ENCODE measurements around the gene TGFB1. TPM values are rescaled to one million over a fixed set of nuclear protein-coding genes. Genes with fewer than 3 reads are reported as not detected.

The TGFB1 gene
- total RNA-seq, 1 experiment from 2014 or later = 30.1 TPM

DNA sequence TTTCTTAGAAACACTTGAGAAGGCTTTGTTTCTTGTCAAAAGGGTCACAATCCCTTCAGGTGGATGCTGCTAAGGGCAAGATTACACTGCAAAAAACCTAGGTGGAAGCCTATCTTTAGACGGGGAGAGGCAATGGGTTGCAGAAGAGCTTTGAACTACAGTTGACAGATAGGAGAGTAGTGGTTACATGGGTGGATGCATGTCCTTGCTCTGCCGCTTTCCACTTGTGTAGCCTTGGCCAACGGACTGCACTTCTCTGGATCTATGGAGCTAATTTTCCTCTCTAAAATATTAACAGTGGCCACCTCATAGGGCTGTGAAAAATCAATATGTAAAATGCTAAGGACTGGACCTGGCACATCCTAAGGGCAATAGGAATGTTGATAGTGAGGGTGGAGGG, 44.9 kb upstream of the TGFB1 start:
- H3K4me3 Mint-ChIP-seq = peak overlapping the region; percentile 98 to 99
- H3K4me1 ChIP-seq (ENCODE audit: insufficient read depth, low read length) = no peaks in the 10 kb centered on the region
- no peak overlapping the region for H3K23ac ChIP-seq (ENCODE audit: insufficient read length, low read depth, low read length)
- H3K9me3 Mint-ChIP-seq = no peaks in the 10 kb centered on the region; a peak in 1 of 5 replicates
- H3K36me3 Mint-ChIP-seq (ENCODE audit: insufficient read depth in 1 of 3, low read depth in 3 of 3) = peaks cover 0 to 12% (median 0%) of the 10 kb centered on the region in 3 experiments; a peak in 4 of 7 replicates
- H3K79me1 ChIP-seq (ENCODE audit: insufficient read depth, low read depth, low read length, poor library complexity, severe bottlenecking) = peaks cover 6% of the 10 kb centered on the region
- H2AK5ac ChIP-seq (ENCODE audit: insufficient read length, low read length) = no peak overlapping the region
- H2BK5ac ChIP-seq (ENCODE audit: insufficient read length, low read length) = no peak overlapping the region
- no peak overlapping the region for H3K27ac ChIP-seq (ENCODE audit: insufficient read length, low read depth, low read length)
- H3K4ac ChIP-seq (ENCODE audit: low read depth, low read length) = no peak overlapping the region
- H3K56ac ChIP-seq (ENCODE audit: insufficient read length, low read depth, low read length) = no peak overlapping the region
- no peak overlapping the region for H3T11ph ChIP-seq (ENCODE audit: low read length)
- no peaks in the 10 kb centered on the region for H3K79me2 ChIP-seq (ENCODE audit: insufficient read depth, low read length)
- H2AFZ ChIP-seq (ENCODE audit: low read length) = no peak overlapping the region
- peak overlapping the region; percentile 83 for H3K4me2 ChIP-seq (ENCODE audit: insufficient read depth, insufficient read length, low read length)
- H3K9me3 ChIP-seq (ENCODE audit: control insufficient read depth, low read depth, low read length) = no peaks in the 10 kb centered on the region
- no peak overlapping the region for H2BK12ac ChIP-seq (ENCODE audit: insufficient read length, low read depth, low read length)
- WGBS (ENCODE audit: extremely low coverage, insufficient read length, low lambda C conversion rate) = no CpG with 5 or more reads among the region's 3 CpGs
- no peaks in the 10 kb centered on the region for H3K27me3 ChIP-seq (ENCODE audit: insufficient read depth, low read length)
- no peak overlapping the region for H4K8ac ChIP-seq (replicated peaks; ENCODE audit: insufficient read length, low read depth, low read length)
- H3K9ac ChIP-seq (ENCODE audit: extremely low read depth, insufficient read length, low read length) = peak overlapping the region; percentile 97
- no peak overlapping the region for H2BK20ac ChIP-seq (ENCODE audit: low read depth, low read length, poor library complexity, severe bottlenecking)
- DNase-seq = no peak
- peaks cover 21 to 24% of the 10 kb centered on the region in 2 experiments for H3K4me1 Mint-ChIP-seq
- H3K23me2 ChIP-seq (ENCODE audit: insufficient read length, low read depth, low read length, poor library complexity, severe bottlenecking) = peaks cover 9% of the 10 kb centered on the region
- no peak overlapping the region for H2BK120ac ChIP-seq (ENCODE audit: low read depth, low read length, poor library complexity, severe bottlenecking)
- H3K14ac ChIP-seq (ENCODE audit: insufficient read depth, low read length) = no peak overlapping the region
- H3K27me3 Mint-ChIP-seq (ENCODE audit: low read depth) = no peaks in the 10 kb centered on the region; the same call in 1 of the 2 replicates
- H4K5ac ChIP-seq (ENCODE audit: insufficient read length, low read depth, low read length) = no peak overlapping the region
- TF ChIP-seq, protein P1, sequence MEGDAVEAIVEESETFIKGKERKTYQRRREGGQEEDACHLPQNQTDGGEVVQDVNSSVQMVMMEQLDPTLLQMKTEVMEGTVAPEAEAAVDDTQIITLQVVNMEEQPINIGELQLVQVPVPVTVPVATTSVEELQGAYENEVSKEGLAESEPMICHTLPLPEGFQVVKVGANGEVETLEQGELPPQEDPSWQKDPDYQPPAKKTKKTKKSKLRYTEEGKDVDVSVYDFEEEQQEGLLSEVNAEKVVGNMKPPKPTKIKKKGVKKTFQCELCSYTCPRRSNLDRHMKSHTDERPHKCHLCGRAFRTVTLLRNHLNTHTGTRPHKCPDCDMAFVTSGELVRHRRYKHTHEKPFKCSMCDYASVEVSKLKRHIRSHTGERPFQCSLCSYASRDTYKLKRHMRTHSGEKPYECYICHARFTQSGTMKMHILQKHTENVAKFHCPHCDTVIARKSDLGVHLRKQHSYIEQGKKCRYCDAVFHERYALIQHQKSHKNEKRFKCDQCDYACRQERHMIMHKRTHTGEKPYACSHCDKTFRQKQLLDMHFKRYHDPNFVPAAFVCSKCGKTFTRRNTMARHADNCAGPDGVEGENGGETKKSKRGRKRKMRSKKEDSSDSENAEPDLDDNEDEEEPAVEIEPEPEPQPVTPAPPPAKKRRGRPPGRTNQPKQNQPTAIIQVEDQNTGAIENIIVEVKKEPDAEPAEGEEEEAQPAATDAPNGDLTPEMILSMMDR (conservative IDR thresholded peaks at IDR 0.05) = no peak
- H3K27ac Mint-ChIP-seq = peak overlapping the region; percentile 14 to 100 (median 88); a peak in 5 of 7 replicates
- H4K91ac ChIP-seq (ENCODE audit: insufficient read length, low read depth, low read length) = no peak overlapping the region
- H4K20me1 ChIP-seq (ENCODE audit: control insufficient read depth, insufficient read depth, insufficient read length) = no peaks in the 10 kb centered on the region
- no peak overlapping the region for H3K18ac ChIP-seq (ENCODE audit: insufficient read length, low read depth, low read length)
- H2BK15ac ChIP-seq (ENCODE audit: low read depth, low read length) = no peak overlapping the region

Data from H9 (cell line).